PC-9 (cell line): Measurements from ENCODE around the gene GYPC.

ENCODE experiments used
- CTCF ChIP-seq: fragments of 200-600 bp; sonication (generic); conservative IDR thresholded peaks from 2 replicates; pipeline ENCODE4 v1.6.1; 2017; ENCODE audit warnings: mixed run types, antibody characterized with exemption, mild to moderate bottlenecking, moderate library complexity
- EZH2 ChIP-seq: fragments of 200-600 bp; sonication (generic); IDR thresholded peaks from 2 replicates; pipeline ENCODE4 v1.8.0; 2017; ENCODE audit warnings: antibody characterized with exemption, low read depth

DNA sequence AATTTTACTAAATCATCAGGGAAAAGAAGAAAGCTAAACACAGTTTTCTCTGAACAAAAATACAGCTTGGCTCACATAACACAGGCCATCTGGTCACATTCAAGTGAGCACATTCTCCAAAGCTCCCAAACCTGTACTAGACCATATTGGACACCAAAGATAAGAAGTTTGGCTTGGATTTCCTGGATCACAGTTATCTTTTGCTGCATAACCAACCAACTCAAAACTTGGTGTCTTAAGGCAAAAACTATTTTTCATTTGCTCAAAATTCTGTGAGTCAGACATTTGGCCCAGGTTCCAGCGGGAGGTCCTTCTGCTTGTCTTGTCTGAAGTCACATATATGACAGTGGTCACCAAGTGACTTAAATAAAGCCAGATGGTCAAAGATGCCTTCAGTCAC, 83.2 kb downstream of the GYPC start:
- TF ChIP-seq CTCF: no peak
- TF ChIP-seq EZH2: no peak
